Colonic mucosa (tissue), 4 donors: ENCODE results near the gene RABGAP1L. TPM values are rescaled to one million over a fixed set of nuclear protein-coding genes. Genes with fewer than 3 reads are reported as not detected.

Experiments
- DNase-seq: peaks from one replicate; pipeline ENCODE4 v3.0.0-alpha.2; 2020
- H3K27ac ChIP-seq: fragments of 200-600 bp; one replicate; pipeline ENCODE4 v1.8.0; 2021
- H3K27me3 ChIP-seq: fragments of 200-600 bp; one replicate; pipeline ENCODE4 v1.8.0; 2021
- H3K36me3 ChIP-seq: fragments of 200-600 bp; one replicate; pipeline ENCODE4 v1.8.0; 2021
- H3K4me1 ChIP-seq: fragments of 200-600 bp; one replicate; pipeline ENCODE4 v1.8.0; 2021; ENCODE audit warnings: mild to moderate bottlenecking
- H3K4me3 ChIP-seq: fragments of 200-600 bp; one replicate; pipeline ENCODE4 v1.8.0; 2021
- H3K9ac ChIP-seq, 2 donors: one replicate each; pipeline ENCODE4 v1.7.0; 2013; ENCODE audit warnings: control low read depth in 2 of 2, low read depth in 2 of 2, low read length in 2 of 2
- H3K9me3 ChIP-seq: fragments of 200-600 bp; one replicate; pipeline ENCODE4 v1.8.0; 2021
- CTCF ChIP-seq: fragments of 200-600 bp; IDR thresholded peaks from one replicate; pipeline ENCODE4 v1.8.0; 2022; ENCODE audit warnings: antibody characterized with exemption, mild to moderate bottlenecking
- intact Hi-C: fragments of 100-400 bp; cut with DNase I; formaldehyde crosslinking; loops from one replicate; pipeline ENCODE4 v1.14.1; 2022
- total RNA-seq, 2 donors: library from RNA; stranded (reverse); fragmentation: NEBNext Ultra II Directional in 1 of 2; extraction: Animal tissue kit (Norgen Biotek cat#: 25700) in 1 of 2; gene quantifications; one replicate each; pipeline ENCODE4 v1.2.1, GENCODE V29; 2021
- donor health status: healthy.
- donor health status: DM: no; HTN: no; CAD: no.
- donor health status: DM: no; HTN: no; CAD: no.

Gene RABGAP1L
- total RNA-seq, 2 donors from 2014 or later, result 50.3 to 87.0 TPM

GRCh38 chr1:174161813-174162212, 2.5 kb downstream of the RABGAP1L start:
- TF ChIP-seq CTCF, result no peak
- H3K9me3 ChIP-seq, result no peaks in the 10 kb centered on the region
- H3K9ac ChIP-seq, result no peak overlapping the region
- H3K27ac ChIP-seq, result no peak overlapping the region
- intact Hi-C loops, result loop anchor here (10.0 kb wide), 1 partner anchor 137 kb away; the partner anchor contains the start of gene RC3H1
- no peaks in the 10 kb centered on the region for H3K36me3 ChIP-seq
- no peak for DNase-seq
- H3K27me3 ChIP-seq, result no peaks in the 10 kb centered on the region
- no peak overlapping the region for H3K4me3 ChIP-seq
- H3K4me1 ChIP-seq, result peaks cover 4% of the 10 kb centered on the region

DNA sequence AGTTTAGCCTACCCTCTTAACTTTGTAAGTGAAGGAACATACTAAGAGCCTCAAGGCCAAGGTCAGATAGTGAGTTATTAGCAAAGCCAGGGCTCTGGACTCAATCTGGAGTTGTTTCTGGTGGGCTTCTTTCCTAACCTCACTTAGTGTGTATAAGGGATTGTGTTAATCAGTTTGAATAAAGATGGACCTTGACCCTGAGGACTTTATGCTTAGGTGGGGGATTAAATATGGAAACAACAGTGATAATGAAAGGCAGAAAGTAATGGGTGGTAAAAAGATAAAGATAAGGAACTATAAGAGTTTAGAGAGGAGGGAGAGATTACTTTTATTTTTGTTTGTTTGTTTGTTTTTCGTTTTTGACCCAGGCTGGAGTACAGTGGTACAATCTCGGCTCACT, 5.5 kb downstream of the RABGAP1L start:
- no peak for TF ChIP-seq CTCF
- intact Hi-C loops, result loop anchor here (10.0 kb wide), 1 partner anchor 140 kb away; the partner anchor contains the start of gene RC3H1
- H3K9ac ChIP-seq, result no peak overlapping the region
- no peak for DNase-seq
- H3K9me3 ChIP-seq, result no peaks in the 10 kb centered on the region
- peaks cover 4% of the 10 kb centered on the region for H3K4me1 ChIP-seq
- no peaks in the 10 kb centered on the region for H3K36me3 ChIP-seq
- H3K27ac ChIP-seq, result no peak overlapping the region
- no peaks in the 10 kb centered on the region for H3K27me3 ChIP-seq
- H3K4me3 ChIP-seq, result no peak overlapping the region

- peaks cover under 1% of the 10 kb centered on the region for H3K4me1 ChIP-seq
- intact Hi-C loops, result loop anchor here (10.0 kb wide), 1 partner anchor 141 kb away; the partner anchor contains the start of gene RC3H1
- no peaks in the 10 kb centered on the region for H3K36me3 ChIP-seq
- H3K9ac ChIP-seq, result no peak overlapping the region
- no peak for TF ChIP-seq CTCF
- no peak overlapping the region for H3K27ac ChIP-seq
- H3K9me3 ChIP-seq, result no peaks in the 10 kb centered on the region
- no peak overlapping the region for H3K4me3 ChIP-seq
- no peaks in the 10 kb centered on the region for H3K27me3 ChIP-seq
- no peak for DNase-seq
Measured at GRCh38 chr1:174165471-174166137, 6.3 kb downstream of the RABGAP1L start.

- no peaks in the 10 kb centered on the region for H3K27me3 ChIP-seq
- no peak overlapping the region for H3K9ac ChIP-seq
- intact Hi-C loops, result loop anchor here (10.0 kb wide), 1 partner anchor 142 kb away; the partner anchor contains the start of gene RC3H1
- no peaks in the 10 kb centered on the region for H3K9me3 ChIP-seq
- no peak overlapping the region for H3K27ac ChIP-seq
- TF ChIP-seq CTCF, result no peak
- H3K36me3 ChIP-seq, result no peaks in the 10 kb centered on the region
- H3K4me3 ChIP-seq, result no peak overlapping the region
- DNase-seq, result no peak
- no peaks in the 10 kb centered on the region for H3K4me1 ChIP-seq
Measured at GRCh38 chr1:174166530-174167264, 7.4 kb downstream of the RABGAP1L start.

DNA sequence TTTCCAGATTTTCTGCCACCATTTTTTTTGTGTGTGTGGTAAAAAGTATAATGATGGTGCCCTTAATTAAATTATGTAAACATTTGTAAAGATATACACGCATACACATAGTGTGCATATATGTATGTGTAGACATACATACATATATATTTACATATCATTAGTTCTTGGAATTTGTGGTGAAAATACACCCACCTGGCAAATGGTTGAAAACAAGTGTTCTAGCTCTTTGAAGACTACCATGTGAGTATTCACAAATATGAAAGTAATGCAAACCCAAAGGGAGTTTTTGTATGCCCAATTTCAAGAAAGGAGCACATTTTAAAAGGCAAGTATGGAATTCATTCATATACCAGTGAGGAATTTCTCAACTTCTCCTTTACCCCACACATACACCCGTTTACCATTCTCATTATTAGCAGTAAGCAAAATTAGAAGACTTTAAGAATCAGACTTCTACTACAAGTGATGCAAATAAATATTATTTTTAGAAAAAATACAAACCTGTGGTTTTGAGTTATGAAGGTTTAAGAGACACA, 8.0 kb downstream of the RABGAP1L start:
- no peak for TF ChIP-seq CTCF
- no peaks in the 10 kb centered on the region for H3K9me3 ChIP-seq
- H3K4me3 ChIP-seq, result no peak overlapping the region

More for the DNA sequence above, 8.0 kb downstream of the RABGAP1L start:
- Histone ChIP-seq H3K27me3 (no peaks in the 10 kb centered on the region), H3K36me3 (no peaks in the 10 kb centered on the region), H3K27ac (no peak overlapping the region), H3K4me1 (no peaks in the 10 kb centered on the region), H3K9ac (no peak overlapping the region)
- intact Hi-C loops, result loop anchor here (10.0 kb wide), 1 partner anchor 143 kb away; the partner anchor contains the start of gene RC3H1
- DNase-seq, result no peak
